Thyroid gland (tissue), 4 donors: ENCODE measurements around the gene PADI6. TPM values are rescaled to one million over a fixed set of nuclear protein-coding genes. Genes with fewer than 3 reads are reported as not detected.
A peak's percentile ranks its signal among the peaks of the same experiment; 100 is the strongest.

Source experiments
- DNase-seq, 2 donors: peaks; one replicate each; pipeline ENCODE4 v3.0.0-alpha.2; 2019
- H3K27ac ChIP-seq, 3 donors: fragments of 200-600 bp; sonication (generic); 1 replicate in 2 of 3; 2 replicates in 1 of 3; pipeline ENCODE4 v1.5.1; 2016 to 2019; ENCODE audit warnings: mild to moderate bottlenecking in 1 of 3, moderate library complexity in 1 of 3
- H3K27me3 ChIP-seq: fragments of 200-600 bp; sonication (generic); one replicate; pipeline ENCODE4 v1.5.1; 2019
- H3K36me3 ChIP-seq, 2 donors: fragments of 200-600 bp; sonication (generic); one replicate each; pipeline ENCODE4 v1.5.1; 2016 to 2019
- H3K4me1 ChIP-seq, 2 donors: fragments of 200-600 bp; sonication (generic); one replicate each; pipeline ENCODE4 v1.5.1; 2017 to 2019
- H3K4me3 ChIP-seq, 3 donors: fragments of 200-600 bp; sonication (generic); replicated peaks in 1 of 3; 1 replicate in 2 of 3; 2 replicates in 1 of 3; pipeline ENCODE4 v1.5.1; 2016; ENCODE audit warnings: mild to moderate bottlenecking in 1 of 3
- H3K9me3 ChIP-seq: fragments of 200-600 bp; sonication (generic); one replicate; pipeline ENCODE4 v1.5.1; 2017
- CTCF ChIP-seq, 6 experiments: fragments of 200-600 bp in 3 of 6; fragments of 450-650 bp in 3 of 6; sonication (generic) in 3 of 6; IDR thresholded peaks; one replicate each; pipeline ENCODE4 v1.5.1; 2016 to 2019; ENCODE audit warnings: antibody characterized with exemption in 6 of 6, mild to moderate bottlenecking in 2 of 6, inconsistent platforms in 1 of 6, moderate library complexity in 1 of 6
- POLR2A ChIP-seq, 2 donors: fragments of 450-650 bp; IDR thresholded peaks; one replicate each; pipeline ENCODE4 v1.6.1; 2017; ENCODE audit warnings: antibody characterized with exemption in 2 of 2, mild to moderate bottlenecking in 2 of 2, moderate library complexity in 1 of 2
- WGBS, 2 donors: methylation state at CpG; one replicate each; pipeline ENCODE4 v1.1.5; 2017; 5-methylcytosine and 5-hydroxymethylcytosine counted together
- intact Hi-C: fragments of 100-400 bp; cut with DNase I; formaldehyde crosslinking; loops from one replicate; pipeline ENCODE4 v1.15.1; 2023
- total RNA-seq, 4 donors: library from RNA; depleted of rRNA; stranded (reverse); fragments of >200 nt; gene quantifications; one replicate each; pipeline ENCODE4 v1.2.3, GENCODE V29; 2016

Gene PADI6
- total RNA-seq, 4 donors from 2014 or later = not detected

GRCh38 chr1:17370618-17371017 is 1.4 kb upstream of the PADI6 start:
- no peak for DNase-seq
- intact Hi-C loops = no loop called here
- TF ChIP-seq POLR2A (IDR thresholded peaks at IDR 0.05) (no peak), CTCF (IDR thresholded peaks at IDR 0.05) (peak in 1 of 6 experiments; percentile 12)
- Histone ChIP-seq H3K4me1 (no peaks in the 10 kb centered on the region), H3K4me3 (no peak overlapping the region), H3K36me3 (no peaks in the 10 kb centered on the region), H3K9me3 (no peaks in the 10 kb centered on the region), H3K27ac (no peak overlapping the region), H3K27me3 (no peaks in the 10 kb centered on the region)
- WGBS, 2 donors = 31 to 54% methylated on average over 2 of the region's 2 CpGs

GRCh38 chr1:17372955-17373354 is 959 bp downstream of the PADI6 start:
- H3K9me3 ChIP-seq = no peaks in the 10 kb centered on the region
- H3K4me3 ChIP-seq = no peak overlapping the region
- no peaks in the 10 kb centered on the region for H3K4me1 ChIP-seq
- intact Hi-C loops = no loop called here
- no peak for TF ChIP-seq CTCF (IDR thresholded peaks at IDR 0.05)
- TF ChIP-seq POLR2A (IDR thresholded peaks at IDR 0.05) = no peak
- no peaks in the 10 kb centered on the region for H3K36me3 ChIP-seq
- 74 to 80% methylated on average over 12 to 18 of the region's 18 CpGs for WGBS, 2 donors
- DNase-seq = no peak
- H3K27ac ChIP-seq = no peak overlapping the region
- H3K27me3 ChIP-seq = no peaks in the 10 kb centered on the region

GRCh38 chr1:17375651-17376050 is 3.7 kb downstream of the PADI6 start:
- intact Hi-C loops = no loop called here
- no peak overlapping the region for H3K4me3 ChIP-seq
- H3K9me3 ChIP-seq = no peaks in the 10 kb centered on the region
- TF ChIP-seq CTCF (IDR thresholded peaks at IDR 0.05) (no peak), POLR2A (IDR thresholded peaks at IDR 0.05) (no peak)
- H3K27ac ChIP-seq = no peak overlapping the region
- WGBS, 2 donors = 94 to 95% methylated on average over 10 of the region's 10 CpGs
- no peaks in the 10 kb centered on the region for H3K4me1 ChIP-seq
- no peaks in the 10 kb centered on the region for H3K36me3 ChIP-seq
- no peak for DNase-seq
- no peaks in the 10 kb centered on the region for H3K27me3 ChIP-seq

GRCh38 chr1:17377325-17377953 is 5.4 kb downstream of the PADI6 start:
- Histone ChIP-seq H3K4me3 (no peak overlapping the region), H3K36me3 (no peaks in the 10 kb centered on the region), H3K4me1 (no peaks in the 10 kb centered on the region), H3K27ac (no peak overlapping the region), H3K27me3 (no peaks in the 10 kb centered on the region), H3K9me3 (no peaks in the 10 kb centered on the region)
- intact Hi-C loops = no loop called here
- TF ChIP-seq POLR2A (IDR thresholded peaks at IDR 0.05) = no peak
- no peak for TF ChIP-seq CTCF (IDR thresholded peaks at IDR 0.05)
- DNase-seq = peak; percentile 3 to 12
- WGBS, 2 donors = 8 to 22% methylated on average over 16 of the region's 16 CpGs

- Histone ChIP-seq H3K27ac (no peak overlapping the region), H3K4me3 (no peak overlapping the region), H3K4me1 (no peaks in the 10 kb centered on the region), H3K27me3 (no peaks in the 10 kb centered on the region), H3K36me3 (no peaks in the 10 kb centered on the region), H3K9me3 (no peaks in the 10 kb centered on the region)
- 100% methylated on average over 1 to 2 of the region's 2 CpGs for WGBS, 2 donors
- intact Hi-C loops = no loop called here
- DNase-seq = no peak
- TF ChIP-seq CTCF (IDR thresholded peaks at IDR 0.05) (no peak), POLR2A (IDR thresholded peaks at IDR 0.05) (no peak)
These were observed 9.2 kb downstream of the PADI6 start for GRCh38 chr1:17381161-17381560.
